A549 treated with CORT108297 at 1 μM for 4 hours (cell line): ENCODE measurements around the gene IFNLR1. TPM values are rescaled to one million over a fixed set of nuclear protein-coding genes. Genes with fewer than 3 reads are reported as not detected.

ENCODE experiments used
- total RNA-seq: library from RNA; stranded (reverse); fragments of 200-300 nt; extraction: Qiagen RNA extraction; gene quantifications from 5 replicates; pipeline ENCODE4 v1.2.3, GENCODE V29; 2022

IFNLR1 gene
- total RNA-seq = 0.80 to 1.3 TPM (median 0.99 TPM) in 5 replicates

GRCh38 chr1:24186993-24187790, at the start of gene IFNLR1:
TSS of gene IFNLR1 (minus strand) at chr1:24187289. CDS start at chr1:24187248, 41 bp downstream.

DNA sequence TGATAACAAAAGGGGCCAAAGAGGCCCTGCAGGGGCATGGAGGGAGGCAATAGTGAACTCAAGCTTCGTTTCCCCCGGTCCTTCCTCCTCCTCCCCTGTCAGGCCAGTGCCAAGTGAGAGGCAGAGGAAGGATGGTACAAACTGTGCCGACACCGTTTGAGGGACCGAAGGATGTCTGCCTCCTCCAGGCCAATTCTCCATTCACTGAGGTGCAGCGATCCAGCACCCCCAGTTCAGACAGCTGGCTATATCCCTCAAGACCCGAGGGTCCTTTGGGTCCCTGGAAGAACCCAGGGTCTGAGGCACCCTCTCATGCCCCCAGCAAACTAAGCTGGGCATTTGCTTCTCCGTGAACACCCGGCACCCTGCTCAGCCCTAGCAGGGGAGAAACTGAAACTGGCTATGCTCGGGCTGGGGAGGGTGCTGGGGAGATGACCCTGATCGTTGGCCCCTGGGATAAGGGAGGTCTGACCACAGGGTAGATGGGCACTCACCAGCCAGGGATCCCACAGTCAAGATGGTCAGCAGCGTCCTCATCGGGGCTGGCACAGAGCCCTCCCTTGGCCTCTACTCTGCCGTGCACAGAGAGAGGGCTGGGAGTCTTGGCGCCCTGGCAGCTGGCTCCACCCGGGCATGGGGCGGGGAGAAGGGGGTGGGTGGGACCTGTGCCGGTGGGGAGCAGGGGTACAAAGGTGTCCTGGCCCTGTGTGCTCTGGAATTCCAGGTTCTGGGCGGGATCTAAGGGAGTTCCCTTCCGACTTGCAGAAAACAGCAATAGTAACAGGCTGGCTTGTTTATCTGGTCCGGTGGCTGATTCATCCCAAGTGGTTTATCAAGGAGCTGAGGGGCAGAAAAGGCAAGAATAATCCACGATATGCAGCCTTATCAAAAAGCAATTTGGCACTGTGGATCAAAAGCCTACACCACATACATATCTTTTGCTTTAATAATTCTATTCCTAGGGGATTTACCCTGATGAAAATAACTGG, 44.2 kb downstream of the IFNLR1 start, which contains the start of gene IL22RA1:
TSS of gene IL22RA1 (minus strand) at position 595 of the 989 bp plus-strand sequence. CDS start at position 537, 58 bp downstream.

GRCh38 chr1:24111996-24112779, 74.9 kb downstream of the IFNLR1 start, which contains the start of gene MYOM3:
TSS of gene MYOM3 (minus strand) at chr1:24112135. CDS start at chr1:24108636, 3,499 bp downstream.

Other genes starting within 250 kb of the IFNLR1 start
- 23.2 to 38.9 TPM (median 37.8 TPM) in 5 replicates for gene PNRC2, start 227.5 kb downstream of the IFNLR1 start, total RNA-seq
- gene SRSF10, start 207.0 kb downstream of the IFNLR1 start, total RNA-seq = 83.2 to 101 TPM (median 88.6 TPM) in 5 replicates
- 5.9 to 7.2 TPM (median 6.5 TPM) in 5 replicates for gene MYOM3, start 75.2 kb downstream of the IFNLR1 start, total RNA-seq
- gene IL22RA1, start 44.1 kb downstream of the IFNLR1 start, total RNA-seq = 3.8 to 5.5 TPM (median 4.8 TPM) in 5 replicates
- gene GRHL3, start 132.1 kb upstream of the IFNLR1 start, total RNA-seq = 0.48 to 0.79 TPM (median 0.54 TPM) in 5 replicates
- 6.3 to 7.0 TPM (median 6.8 TPM) in 5 replicates for gene STPG1, start 226.5 kb upstream of the IFNLR1 start, total RNA-seq
- gene NIPAL3, start 228.5 kb upstream of the IFNLR1 start, total RNA-seq = 6.2 to 8.9 TPM (median 6.8 TPM) in 5 replicates